Stimulated activated CD4-positive, alpha-beta T cell treated with anti-CD3 and anti-CD28 coated beads, Interleukin-1b, Interleukin-23, amount 100 ng/mL, for 24 hours (primary cell): Measurements from ENCODE around the gene NRP1.

Source experiments
- DNase-seq, 4 experiments: peaks; one replicate each; pipeline ENCODE4 v3.0.0-alpha.2; 2020; ENCODE audit warnings: low read depth in 4 of 4, low spot score in 1 of 4

NRP1 gene

GRCh38 chr10:33293531-33294170 is 40.8 kb downstream of the NRP1 start:
- no peak for DNase-seq

GRCh38 chr10:33293076-33293475 is 41.4 kb downstream of the NRP1 start:
- no peak for DNase-seq

- DNase-seq: no peak
These were observed 43.3 kb downstream of the NRP1 start for GRCh38 chr10:33291053-33291592.

- DNase-seq: no peak
These were observed 44.0 kb downstream of the NRP1 start for GRCh38 chr10:33290321-33291052.

GRCh38 chr10:33289776-33290175 is 44.7 kb downstream of the NRP1 start:
- no peak for DNase-seq

- DNase-seq: no peak
These were observed 46.3 kb downstream of the NRP1 start for GRCh38 chr10:33288127-33288526.

- DNase-seq: no peak
These were observed 47.4 kb downstream of the NRP1 start for GRCh38 chr10:33287112-33287511.

- DNase-seq: no peak
These were observed 48.1 kb downstream of the NRP1 start for GRCh38 chr10:33286157-33286934.

GRCh38 chr10:33284945-33285344 is 49.5 kb downstream of the NRP1 start:
- DNase-seq: no peak

- no peak for DNase-seq
These were observed 54.5 kb downstream of the NRP1 start for GRCh38 chr10:33279811-33280602.

- DNase-seq: no peak
These were observed 55.2 kb downstream of the NRP1 start for GRCh38 chr10:33279276-33279675.

- DNase-seq: no peak
These were observed 56.3 kb downstream of the NRP1 start for GRCh38 chr10:33278198-33278597.

GRCh38 chr10:33277135-33277536 is 57.3 kb downstream of the NRP1 start:
- DNase-seq: no peak

GRCh38 chr10:33276282-33276923 is 58.1 kb downstream of the NRP1 start:
- no peak for DNase-seq

- no peak for DNase-seq
These were observed 60.2 kb downstream of the NRP1 start for GRCh38 chr10:33274096-33274785.

- DNase-seq: no peak
These were observed 61.0 kb downstream of the NRP1 start for GRCh38 chr10:33273295-33274002.

GRCh38 chr10:33272635-33273034 is 61.8 kb downstream of the NRP1 start:
- no peak for DNase-seq

GRCh38 chr10:33271969-33272583 is 62.4 kb downstream of the NRP1 start:
- no peak for DNase-seq

- DNase-seq: no peak
These were observed 63.5 kb downstream of the NRP1 start for GRCh38 chr10:33270971-33271370.
